ENCODE measurements around the gene GNRH2.

GRCh38 chr20:3070725-3071124 lies 27.3 kb downstream of the GNRH2 start:
- TF ChIP-seq POLR2A (IDR thresholded peaks at IDR 0.05; ENCODE audit: low read depth, low read length) = no peak
- TF ChIP-seq POLR2AphosphoS5 (IDR thresholded peaks at IDR 0.05; ENCODE audit: low read depth, low read length) = no peak
